ENCODE data around the gene INTS11. TPM values are rescaled to one million over a fixed set of nuclear protein-coding genes. Genes with fewer than 3 reads are reported as not detected.

INTS11 gene
- total and polyA plus RNA-seq, 2 donors (not counting 1 experiment from before 2014, with no cell fraction given), result 149 to 245 TPM

DNA sequence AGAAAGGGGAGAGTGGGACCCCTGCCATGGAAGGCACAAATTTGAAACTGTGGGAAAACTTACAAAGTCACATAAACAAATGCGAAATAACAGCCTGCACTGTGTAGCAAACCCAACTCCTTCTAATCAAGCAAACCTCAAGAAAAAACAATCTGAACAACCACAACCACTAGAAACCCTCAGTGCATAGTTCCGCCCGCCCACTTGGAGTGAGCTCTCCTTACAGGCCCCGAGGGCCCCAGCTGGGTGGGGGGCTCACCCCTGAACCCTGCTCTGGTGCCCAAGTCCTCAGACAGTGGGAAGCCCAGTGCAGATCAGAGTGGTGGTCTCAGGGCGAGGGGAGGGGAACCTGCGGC lies 34.8 kb upstream of the INTS11 start:
- H3K27me3 Mint-ChIP-seq, result peaks cover 25% of the 10 kb centered on the region
- POLR2A ChIA-PET, result no interaction called here

DNA sequence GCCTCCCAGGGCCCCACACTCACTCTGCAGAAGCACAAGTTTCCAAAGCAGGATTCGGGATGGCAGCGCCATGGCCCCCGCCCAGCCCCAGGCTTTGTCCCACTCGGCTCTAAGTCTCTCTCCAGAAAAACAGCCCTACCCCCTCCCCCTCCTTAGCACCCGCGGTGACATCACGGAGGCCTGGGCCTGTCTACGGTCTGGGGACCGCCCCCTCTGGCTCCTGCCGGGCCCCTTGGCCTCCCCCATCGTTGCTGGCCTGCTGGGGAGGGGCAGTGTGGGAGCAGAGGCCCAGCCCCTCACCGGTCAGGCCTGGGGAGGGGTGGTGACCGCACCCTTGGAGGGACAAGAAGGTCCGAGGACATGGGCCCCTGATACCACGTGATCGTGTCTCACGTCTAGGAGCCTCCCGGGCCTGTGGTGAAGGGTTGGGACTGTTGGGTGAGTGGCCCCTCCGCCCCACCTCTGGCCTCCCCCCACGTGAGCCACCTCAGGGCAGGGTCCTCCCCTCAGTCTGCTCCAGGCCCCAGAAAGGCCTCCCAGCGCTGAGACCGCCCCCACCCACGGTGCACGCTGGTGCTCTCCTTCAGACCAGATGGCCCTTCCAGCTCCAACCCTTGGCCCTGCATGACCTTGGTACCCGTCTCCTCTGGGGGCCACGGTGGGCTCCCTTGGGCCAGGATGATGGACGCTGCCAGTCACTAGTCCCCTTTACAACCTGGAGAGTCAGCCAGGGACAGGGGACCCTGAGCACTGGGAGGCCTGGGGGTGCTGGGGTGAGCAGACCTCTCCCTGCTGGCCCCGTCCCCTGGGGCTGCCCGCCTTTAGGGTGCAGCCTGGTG lies 34.2 kb upstream of the INTS11 start, which contains the start of gene MXRA8:
Gene MXRA8, minus strand, starts transcription at position 123 of the 839 bp plus-strand sequence. Its CDS starts 51 bp downstream, at position 72.
- no peaks in the 10 kb centered on the region for H3K36me3 ChIP-seq (replicated peaks in 1 of 2; ENCODE audit: control extremely low read depth in 1 of 2, control insufficient read depth in 1 of 2, extremely low read depth in 1 of 2, insufficient read depth in 2 of 2, low read length in 1 of 2)
- H3K27me3 Mint-ChIP-seq, result peaks cover 28% of the 10 kb centered on the region
- ChIA-PET POLR2A (no interaction called here), CTCF (no interaction called here)
- H4K20me1 ChIP-seq (ENCODE audit: control insufficient read depth, insufficient read depth, low read length, poor library complexity, severe bottlenecking), result no peaks in the 10 kb centered on the region
- intact Hi-C loops (cut with micrococcal nuclease), result no loop called here
- H3K27me3 ChIP-seq (replicated peaks in 1 of 4; ENCODE audit: control extremely low read depth in 1 of 4, control insufficient read depth in 3 of 4, insufficient read depth in 4 of 4, low read length in 3 of 4), result peaks cover 0 to 55% (median 16%) of the 10 kb centered on the region in 4 experiments
- no peak for ATAC-seq (ENCODE audit: low read depth)
- H3K9me3 Mint-ChIP-seq (ENCODE audit: insufficient read depth), result no peaks in the 10 kb centered on the region
- H3K4me2 ChIP-seq (replicated peaks; ENCODE audit: low read depth, low read length, poor library complexity, severe bottlenecking), result peak within 1 kb of the TSS; percentile 35
- H3K4me1 Mint-ChIP-seq, result peaks cover 12% of the 10 kb centered on the region
- H3K9me3 ChIP-seq (ENCODE audit: control extremely low read depth in 1 of 3, control insufficient read depth in 2 of 3, insufficient read depth in 1 of 3, low read length in 2 of 3), result peaks cover 0 to 6% (median 0%) of the 10 kb centered on the region in 3 donors
- H3K4me1 ChIP-seq (ENCODE audit: control insufficient read depth in 2 of 2, insufficient read depth in 2 of 2, low read length in 2 of 2), result peaks cover 18 to 23% of the 10 kb centered on the region in 2 donors
- H3K4me3 Mint-ChIP-seq, result no peak within 1 kb of the TSS
- no peak within 1 kb of the TSS for H3K4me3 ChIP-seq (ENCODE audit: control extremely low read depth in 1 of 5, extremely low read depth in 1 of 5, insufficient read depth in 1 of 5, low read depth in 2 of 5, low read length in 4 of 5)
- no peak within 1 kb of the TSS for H2AFZ ChIP-seq (ENCODE audit: insufficient read depth, low read depth, low read length, poor library complexity, severe bottlenecking)
- TF ChIP-seq, protein P1, sequence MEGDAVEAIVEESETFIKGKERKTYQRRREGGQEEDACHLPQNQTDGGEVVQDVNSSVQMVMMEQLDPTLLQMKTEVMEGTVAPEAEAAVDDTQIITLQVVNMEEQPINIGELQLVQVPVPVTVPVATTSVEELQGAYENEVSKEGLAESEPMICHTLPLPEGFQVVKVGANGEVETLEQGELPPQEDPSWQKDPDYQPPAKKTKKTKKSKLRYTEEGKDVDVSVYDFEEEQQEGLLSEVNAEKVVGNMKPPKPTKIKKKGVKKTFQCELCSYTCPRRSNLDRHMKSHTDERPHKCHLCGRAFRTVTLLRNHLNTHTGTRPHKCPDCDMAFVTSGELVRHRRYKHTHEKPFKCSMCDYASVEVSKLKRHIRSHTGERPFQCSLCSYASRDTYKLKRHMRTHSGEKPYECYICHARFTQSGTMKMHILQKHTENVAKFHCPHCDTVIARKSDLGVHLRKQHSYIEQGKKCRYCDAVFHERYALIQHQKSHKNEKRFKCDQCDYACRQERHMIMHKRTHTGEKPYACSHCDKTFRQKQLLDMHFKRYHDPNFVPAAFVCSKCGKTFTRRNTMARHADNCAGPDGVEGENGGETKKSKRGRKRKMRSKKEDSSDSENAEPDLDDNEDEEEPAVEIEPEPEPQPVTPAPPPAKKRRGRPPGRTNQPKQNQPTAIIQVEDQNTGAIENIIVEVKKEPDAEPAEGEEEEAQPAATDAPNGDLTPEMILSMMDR (IDR thresholded peaks at IDR 0.05), result no peak
- no peak for TF ChIP-seq EZH2 (IDR thresholded peaks at IDR 0.05; ENCODE audit: borderline replicate concordance, insufficient read depth, low read depth, low read length, poor library complexity, severe bottlenecking)
- no peak within 1 kb of the TSS for H3K9ac ChIP-seq (ENCODE audit: low read length)
- no peaks in the 10 kb centered on the region for H3K79me2 ChIP-seq (ENCODE audit: control insufficient read depth, insufficient read depth, low read length)
- H3K27ac ChIP-seq (ENCODE audit: low read length in 2 of 2), result no peak within 1 kb of the TSS
- no peak for DNase-seq
- peak within 1 kb of the TSS; percentile 7 for H3K27ac Mint-ChIP-seq
- WGBS (ENCODE audit: insufficient coverage), result 29% methylated on average over 25 of the region's 29 CpGs

More for the DNA sequence above, 34.8 kb upstream of the INTS11 start:
- Histone ChIP-seq H3K27me3 (replicated peaks in 1 of 4; ENCODE audit: control extremely low read depth in 1 of 4, control insufficient read depth in 3 of 4, insufficient read depth in 4 of 4, low read length in 3 of 4) (peaks cover 0 to 49% (median 13%) of the 10 kb centered on the region in 4 experiments), H3K27ac (ENCODE audit: low read length in 2 of 2) (no peak overlapping the region), H3K4me3 (ENCODE audit: control extremely low read depth in 1 of 5, extremely low read depth in 1 of 5, insufficient read depth in 1 of 5, low read depth in 2 of 5, low read length in 4 of 5) (no peak overlapping the region), H3K9me3 (ENCODE audit: control extremely low read depth in 1 of 3, control insufficient read depth in 2 of 3, insufficient read depth in 1 of 3, low read length in 2 of 3) (peaks cover 0 to 6% (median 0%) of the 10 kb centered on the region in 3 donors), H3K36me3 (replicated peaks in 1 of 2; ENCODE audit: control extremely low read depth in 1 of 2, control insufficient read depth in 1 of 2, extremely low read depth in 1 of 2, insufficient read depth in 2 of 2, low read length in 1 of 2) (no peaks in the 10 kb centered on the region), H3K79me2 (ENCODE audit: control insufficient read depth, insufficient read depth, low read length) (no peaks in the 10 kb centered on the region), H3K9ac (ENCODE audit: low read length) (no peak overlapping the region), H3K4me1 (ENCODE audit: control insufficient read depth in 2 of 2, insufficient read depth in 2 of 2, low read length in 2 of 2) (peaks cover 12 to 17% of the 10 kb centered on the region in 2 donors), H4K20me1 (ENCODE audit: control insufficient read depth, insufficient read depth, low read length, poor library complexity, severe bottlenecking) (no peaks in the 10 kb centered on the region), H3K4me2 (replicated peaks; ENCODE audit: low read depth, low read length, poor library complexity, severe bottlenecking) (no peak overlapping the region), H2AFZ (ENCODE audit: insufficient read depth, low read depth, low read length, poor library complexity, severe bottlenecking) (no peak overlapping the region)
- intact Hi-C loops (cut with micrococcal nuclease), result no loop called here
- ATAC-seq (ENCODE audit: low read depth) (no peak), DNase-seq (no peak)
- H3K4me3 Mint-ChIP-seq, result no peak overlapping the region
- CTCF ChIA-PET, result no interaction called here
- TF ChIP-seq, protein P1 (IDR thresholded peaks at IDR 0.05), result no peak
- no peak for TF ChIP-seq EZH2 (IDR thresholded peaks at IDR 0.05; ENCODE audit: borderline replicate concordance, insufficient read depth, low read depth, low read length, poor library complexity, severe bottlenecking)
- peaks cover 10% of the 10 kb centered on the region for H3K4me1 Mint-ChIP-seq
- H3K27ac Mint-ChIP-seq, result peak overlapping the region; percentile 7
- no peaks in the 10 kb centered on the region for H3K9me3 Mint-ChIP-seq (ENCODE audit: insufficient read depth)
- 43% methylated on average over 3 of the region's 6 CpGs for WGBS (ENCODE audit: insufficient coverage)
